Colonic mucosa (tissue), 4 donors: ENCODE data around the gene SEPTIN14. TPM values are rescaled to one million over a fixed set of nuclear protein-coding genes. Genes with fewer than 3 reads are reported as not detected.
"Not testable (repeated sequence)": the region's sequence is repeated elsewhere in the genome, so short reads cannot be mapped to it uniquely, and the experiment has no call there.

Source experiments
- DNase-seq: peaks from one replicate; pipeline ENCODE4 v3.0.0-alpha.2; 2020
- H3K27ac ChIP-seq: fragments of 200-600 bp; one replicate; pipeline ENCODE4 v1.8.0; 2021
- H3K27me3 ChIP-seq: fragments of 200-600 bp; one replicate; pipeline ENCODE4 v1.8.0; 2021
- H3K36me3 ChIP-seq: fragments of 200-600 bp; one replicate; pipeline ENCODE4 v1.8.0; 2021
- H3K4me1 ChIP-seq: fragments of 200-600 bp; one replicate; pipeline ENCODE4 v1.8.0; 2021; ENCODE audit warnings: mild to moderate bottlenecking
- H3K4me3 ChIP-seq: fragments of 200-600 bp; one replicate; pipeline ENCODE4 v1.8.0; 2021
- H3K9ac ChIP-seq, 2 donors: one replicate each; pipeline ENCODE4 v1.7.0; 2013; ENCODE audit warnings: control low read depth in 2 of 2, low read depth in 2 of 2, low read length in 2 of 2
- H3K9me3 ChIP-seq: fragments of 200-600 bp; one replicate; pipeline ENCODE4 v1.8.0; 2021
- intact Hi-C: fragments of 100-400 bp; cut with DNase I; formaldehyde crosslinking; loops from one replicate; pipeline ENCODE4 v1.14.1; 2022
- total RNA-seq, 2 donors: library from RNA; stranded (reverse); fragmentation: NEBNext Ultra II Directional in 1 of 2; extraction: Animal tissue kit (Norgen Biotek cat#: 25700) in 1 of 2; gene quantifications; one replicate each; pipeline ENCODE4 v1.2.1, GENCODE V29; 2021
- TF ChIP-seq, protein P1 (sequence below): fragments of 200-600 bp; IDR thresholded peaks from one replicate; pipeline ENCODE4 v1.8.0; 2022; ENCODE audit warnings: antibody characterized with exemption, mild to moderate bottlenecking
- donor health status: healthy.
- donor health status: DM: no; HTN: no; CAD: no.
- donor health status: DM: no; HTN: no; CAD: no.

SEPTIN14 gene
- total RNA-seq, 2 donors from 2014 or later: not detected

DNA sequence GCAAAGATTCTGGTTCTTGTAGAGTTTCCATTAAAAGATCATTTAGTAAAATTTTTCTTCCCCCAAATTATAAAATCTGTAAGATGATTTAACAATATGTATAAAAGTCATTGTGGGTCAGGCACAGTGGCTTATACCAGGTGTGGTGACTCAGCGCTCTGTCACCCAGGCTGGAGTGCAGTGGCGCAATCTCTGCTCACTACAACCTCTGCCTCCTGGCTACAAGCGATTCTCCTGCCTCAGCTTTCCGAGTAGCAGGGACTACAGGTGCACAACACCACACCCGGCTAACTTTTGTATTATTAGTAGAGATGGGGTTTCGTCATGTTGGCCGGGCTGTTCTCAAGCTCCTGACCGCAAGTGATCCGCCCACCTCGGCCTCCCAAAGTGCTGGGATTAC, 68.0 kb downstream of the SEPTIN14 start:
- Histone ChIP-seq H3K27me3 (no peaks in the 10 kb centered on the region), H3K27ac (no peak overlapping the region), H3K9me3 (no peaks in the 10 kb centered on the region), H3K9ac (no peak overlapping the region), H3K4me3 (no peak overlapping the region), H3K4me1 (no peaks in the 10 kb centered on the region), H3K36me3 (no peaks in the 10 kb centered on the region)
- no peak for DNase-seq
- TF ChIP-seq, protein P1, sequence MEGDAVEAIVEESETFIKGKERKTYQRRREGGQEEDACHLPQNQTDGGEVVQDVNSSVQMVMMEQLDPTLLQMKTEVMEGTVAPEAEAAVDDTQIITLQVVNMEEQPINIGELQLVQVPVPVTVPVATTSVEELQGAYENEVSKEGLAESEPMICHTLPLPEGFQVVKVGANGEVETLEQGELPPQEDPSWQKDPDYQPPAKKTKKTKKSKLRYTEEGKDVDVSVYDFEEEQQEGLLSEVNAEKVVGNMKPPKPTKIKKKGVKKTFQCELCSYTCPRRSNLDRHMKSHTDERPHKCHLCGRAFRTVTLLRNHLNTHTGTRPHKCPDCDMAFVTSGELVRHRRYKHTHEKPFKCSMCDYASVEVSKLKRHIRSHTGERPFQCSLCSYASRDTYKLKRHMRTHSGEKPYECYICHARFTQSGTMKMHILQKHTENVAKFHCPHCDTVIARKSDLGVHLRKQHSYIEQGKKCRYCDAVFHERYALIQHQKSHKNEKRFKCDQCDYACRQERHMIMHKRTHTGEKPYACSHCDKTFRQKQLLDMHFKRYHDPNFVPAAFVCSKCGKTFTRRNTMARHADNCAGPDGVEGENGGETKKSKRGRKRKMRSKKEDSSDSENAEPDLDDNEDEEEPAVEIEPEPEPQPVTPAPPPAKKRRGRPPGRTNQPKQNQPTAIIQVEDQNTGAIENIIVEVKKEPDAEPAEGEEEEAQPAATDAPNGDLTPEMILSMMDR: no peak
- intact Hi-C loops: no loop called here

GRCh38 chr7:55792048-55792447, 70.5 kb downstream of the SEPTIN14 start:
- intact Hi-C loops: no loop called here
- H3K27me3 ChIP-seq: no peaks in the 10 kb centered on the region
- H3K36me3 ChIP-seq: no peaks in the 10 kb centered on the region
- no peak overlapping the region for H3K4me3 ChIP-seq
- TF ChIP-seq, protein P1: no peak
- no peak overlapping the region for H3K9ac ChIP-seq
- H3K4me1 ChIP-seq: no peaks in the 10 kb centered on the region
- DNase-seq: no peak
- no peaks in the 10 kb centered on the region for H3K9me3 ChIP-seq
- H3K27ac ChIP-seq: no peak overlapping the region

DNA sequence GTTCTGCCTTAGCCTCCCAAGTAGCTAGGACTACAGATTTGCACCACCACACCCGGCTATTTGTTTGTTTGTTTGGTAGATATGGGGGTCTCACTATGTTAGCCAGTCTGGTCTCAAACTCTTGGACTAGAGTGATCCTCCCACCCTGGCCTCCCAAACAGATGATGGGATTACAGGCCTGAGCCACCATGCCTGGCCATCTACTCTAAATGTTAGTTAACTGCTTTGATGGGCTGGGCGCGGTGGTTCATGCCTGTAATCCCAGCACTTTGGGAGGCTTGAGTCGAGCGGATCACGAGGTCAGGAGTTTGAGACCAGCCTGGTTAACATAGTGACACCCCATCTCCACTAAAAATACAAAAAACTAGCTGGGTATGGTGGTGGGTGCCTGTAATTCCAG, 74.8 kb downstream of the SEPTIN14 start:
- TF ChIP-seq, protein P1: no peak
- Histone ChIP-seq H3K9ac (no peak overlapping the region), H3K36me3 (no peaks in the 10 kb centered on the region), H3K4me3 (no peak overlapping the region), H3K4me1 (no peaks in the 10 kb centered on the region), H3K9me3 (no peaks in the 10 kb centered on the region), H3K27ac (no peak overlapping the region), H3K27me3 (no peaks in the 10 kb centered on the region)
- intact Hi-C loops: no loop called here
- no peak for DNase-seq

DNA sequence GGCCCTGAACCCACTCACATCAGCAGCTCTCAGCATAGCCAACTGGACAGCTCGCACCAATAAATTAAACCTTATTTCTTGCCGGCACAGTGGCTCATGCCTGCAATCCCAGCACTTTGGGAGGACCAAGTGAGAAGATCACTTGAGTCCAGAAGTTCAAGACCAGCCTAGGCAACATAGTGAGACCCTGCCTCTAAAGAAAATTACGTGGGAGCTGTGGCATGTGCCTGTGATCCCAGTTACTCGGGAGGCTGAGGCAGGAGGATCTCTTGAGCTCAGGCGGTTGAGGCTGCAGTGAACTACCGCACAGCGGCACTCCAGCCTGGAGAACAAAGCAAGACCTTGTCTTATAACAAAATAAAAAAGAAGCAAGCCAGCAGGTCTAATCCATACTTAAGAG, 75.7 kb downstream of the SEPTIN14 start:
- no peak overlapping the region for H3K9ac ChIP-seq
- intact Hi-C loops: no loop called here
- DNase-seq: no peak
- no peak overlapping the region for H3K27ac ChIP-seq
- H3K4me1 ChIP-seq: no peaks in the 10 kb centered on the region
- H3K4me3 ChIP-seq: no peak overlapping the region
- no peaks in the 10 kb centered on the region for H3K9me3 ChIP-seq
- no peaks in the 10 kb centered on the region for H3K27me3 ChIP-seq
- H3K36me3 ChIP-seq: no peaks in the 10 kb centered on the region
- TF ChIP-seq, protein P1: no peak

DNA sequence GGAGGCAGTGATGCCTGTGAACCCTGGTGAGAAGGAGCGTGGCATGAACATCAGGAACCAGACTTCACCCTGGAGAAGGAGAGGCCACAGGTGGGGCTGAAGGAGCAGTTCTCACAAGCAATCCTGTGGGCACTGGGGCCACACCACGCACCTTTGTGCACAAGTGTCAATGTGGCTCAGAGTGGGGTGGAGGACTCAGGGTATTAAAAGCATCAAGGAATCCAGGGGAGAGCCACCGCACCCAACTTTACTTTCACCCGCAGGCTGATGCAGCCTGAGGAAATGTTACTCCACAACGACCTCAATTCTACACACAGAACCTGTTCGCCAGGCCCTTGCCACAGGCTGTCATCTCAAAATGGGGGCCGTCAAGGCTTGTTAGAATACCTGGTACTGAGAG, 77.1 kb downstream of the SEPTIN14 start:
- H3K27ac ChIP-seq, H3K36me3 ChIP-seq, DNase-seq, H3K27me3 ChIP-seq, H3K9ac ChIP-seq, H3K4me1 ChIP-seq, H3K9me3 ChIP-seq, H3K4me3 ChIP-seq, intact Hi-C loops: not testable (repeated sequence)

DNA sequence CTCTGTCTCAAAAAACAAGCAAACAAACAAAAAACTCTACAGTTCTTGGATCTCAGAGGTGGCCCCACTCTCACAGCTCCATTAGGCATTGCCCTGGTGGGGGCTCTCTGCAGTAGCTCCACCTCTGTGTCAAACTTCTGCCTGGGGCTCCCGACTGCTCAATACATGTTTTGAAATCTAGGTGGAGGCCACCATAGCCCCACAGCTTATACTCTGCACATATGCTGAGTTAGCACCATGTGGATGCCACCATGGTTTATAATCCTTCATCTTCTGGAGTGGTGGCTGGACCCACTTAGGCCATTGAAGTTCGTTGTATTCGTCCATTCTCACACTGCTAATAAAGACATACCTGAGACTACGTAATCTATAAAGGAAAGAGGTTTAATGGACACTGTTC, 78.4 kb downstream of the SEPTIN14 start:
- H3K4me3 ChIP-seq: no peak overlapping the region
- intact Hi-C loops: no loop called here
- no peaks in the 10 kb centered on the region for H3K36me3 ChIP-seq
- no peak overlapping the region for H3K27ac ChIP-seq
- no peaks in the 10 kb centered on the region for H3K9me3 ChIP-seq
- no peak for DNase-seq
- H3K27me3 ChIP-seq: no peaks in the 10 kb centered on the region
- H3K4me1 ChIP-seq: no peaks in the 10 kb centered on the region
- no peak overlapping the region for H3K9ac ChIP-seq
- TF ChIP-seq, protein P1: no peak
